H1 (cell line): ENCODE measurements around the gene UGT1A6. TPM values are rescaled to one million over a fixed set of nuclear protein-coding genes. Genes with fewer than 3 reads are reported as not detected.

Experiments used
- CTCF ChIA-PET: fragments of 300-600 bp; sonication (Branson Sonifier 250); formaldehyde crosslinking; loops from one replicate; lab custom pipeline; 2021; ENCODE audit not compliant: partially characterized antibody; lab: Charles Lee
- POLR2A ChIA-PET: fragments of 300-600 bp; sonication (Branson Sonifier 250); formaldehyde crosslinking; loops from one replicate; lab custom pipeline; 2021; ENCODE audit warnings: inconsistent platforms; ENCODE audit not compliant: partially characterized antibody; lab: Charles Lee
- DNase-seq, 2 experiments: peaks; one replicate each; pipeline versions ENCODE4 v3.0.0 to v3.0.0-alpha.2; 2010 to 2022; ENCODE audit warnings: low spot score in 2 of 2, low read depth in 1 of 2, mixed read lengths in 1 of 2
- FAIRE-seq: peaks from 2 replicates; lab custom pipeline; 2011; peaks lifted over from hg19 to GRCh38; lab: Jason Lieb, UNC
- H2AFZ ChIP-seq: 2 replicates; pipeline ENCODE4 v1.8.1; 2012; ENCODE audit warnings: low read length, inconsistent platforms
- H2AK5ac ChIP-seq: 2 replicates; pipeline ENCODE4 v1.6.1; 2013; ENCODE audit warnings: low read depth, low read length
- H2BK120ac ChIP-seq: replicated peaks from 2 replicates; pipeline ENCODE3; 2013; ENCODE audit warnings: low read depth, low read length, inconsistent platforms
- H2BK12ac ChIP-seq: 2 replicates; pipeline ENCODE4 v1.6.1; 2013; ENCODE audit warnings: low read depth, low read length
- H2BK15ac ChIP-seq: 2 replicates; pipeline ENCODE4 v1.6.1; 2013; ENCODE audit warnings: low read length
- H2BK20ac ChIP-seq: 2 replicates; pipeline ENCODE4 v1.6.1; 2013; ENCODE audit warnings: low read length
- H2BK5ac ChIP-seq: 2 replicates; pipeline ENCODE4 v1.6.1; 2013; ENCODE audit warnings: low read depth, low read length
- H3K14ac ChIP-seq: 2 replicates; pipeline ENCODE4 v1.6.1; 2013; ENCODE audit warnings: inconsistent platforms; ENCODE audit not compliant: insufficient read length
- H3K18ac ChIP-seq: 2 replicates; pipeline ENCODE4 v1.6.1; 2013; ENCODE audit warnings: low read length; ENCODE audit errors: extremely low read depth
- H3K23ac ChIP-seq: 2 replicates; pipeline ENCODE4 v1.6.1; 2013; ENCODE audit warnings: inconsistent platforms; ENCODE audit not compliant: insufficient read length
- H3K23me2 ChIP-seq: 2 replicates; pipeline ENCODE4 v1.6.1; 2013; ENCODE audit warnings: low read depth, low read length
- H3K27ac ChIP-seq: 2 replicates; pipeline ENCODE4 v1.6.1; 2011; ENCODE audit warnings: low read depth, low read length, inconsistent platforms
- H3K27me3 ChIP-seq, 4 experiments: replicated peaks in 1 of 4; 1 replicate in 1 of 4; 2 replicates in 3 of 4; pipeline versions ENCODE4 v1.6.1 to v1.8.1; 2011 to 2013; ENCODE audit warnings: low read length in 3 of 4, mild to moderate bottlenecking in 3 of 4, inconsistent platforms in 2 of 4, mixed read lengths in 2 of 4, moderate library complexity in 1 of 4; ENCODE audit not compliant: control insufficient read depth in 3 of 4, insufficient read depth in 3 of 4; ENCODE audit errors: extremely low read depth in 1 of 4
- H3K36me3 ChIP-seq, 4 experiments: 2 replicates each; pipeline versions ENCODE4 v1.6.1 to v1.8.1; 2011 to 2013; ENCODE audit warnings: mild to moderate bottlenecking in 4 of 4, low read length in 3 of 4, moderate library complexity in 2 of 4, control low read depth in 1 of 4, inconsistent platforms in 1 of 4; ENCODE audit not compliant: insufficient read depth in 4 of 4, control insufficient read depth in 2 of 4
- H3K4ac ChIP-seq: replicated peaks from 2 replicates; pipeline ENCODE3; 2013; ENCODE audit warnings: low read length, low read depth, mixed read lengths, inconsistent platforms; ENCODE audit not compliant: insufficient read length
- H3K4me1 ChIP-seq, 4 experiments: replicated peaks in 1 of 4; 1 replicate in 1 of 4; 2 replicates in 3 of 4; pipeline versions ENCODE4 v1.6.1 to v1.8.1; 2011 to 2013; ENCODE audit warnings: low read length in 3 of 4, inconsistent platforms in 2 of 4, mixed read lengths in 1 of 4; ENCODE audit not compliant: insufficient read depth in 4 of 4, control insufficient read depth in 3 of 4
- H3K4me2 ChIP-seq, 2 experiments: 2 replicates each; pipeline versions ENCODE4 v1.6.1 to v1.8.1; 2011 to 2013; ENCODE audit warnings: low read depth in 2 of 2, low read length in 2 of 2, control low read depth in 1 of 2, inconsistent platforms in 1 of 2, mild to moderate bottlenecking in 1 of 2; ENCODE audit not compliant: insufficient read depth in 1 of 2
- H3K4me3 ChIP-seq, 4 experiments: fragments of 200-600, 300-600 bp in 1 of 4; sonication (generic), shearing (Covaris generic), sonication (Bioruptor Twin) in 1 of 4; 2 replicates each; pipeline versions ENCODE4 v1.5.1 to v1.8.1; 2011 to 2016; ENCODE audit warnings: low read length in 4 of 4, low read depth in 3 of 4, control low read depth in 2 of 4, inconsistent platforms in 2 of 4, mild to moderate bottlenecking in 2 of 4, mixed read lengths in 1 of 4, moderate library complexity in 1 of 4; ENCODE audit not compliant: insufficient read depth in 2 of 4; ENCODE audit errors: extremely low read depth in 1 of 4
- H3K56ac ChIP-seq: replicated peaks from 2 replicates; pipeline ENCODE3; 2013; ENCODE audit warnings: low read depth, mild to moderate bottlenecking, mixed read lengths, low read length, inconsistent platforms; ENCODE audit not compliant: insufficient read length
- H3K79me1 ChIP-seq: 2 replicates; pipeline ENCODE4 v1.6.1; 2013; ENCODE audit warnings: low read depth, low read length, control low read depth
- H3K79me2 ChIP-seq, 2 experiments: 2 replicates each; pipeline versions ENCODE4 v1.6.1 to v1.8.1; 2012 to 2013; ENCODE audit warnings: low read length in 2 of 2, mild to moderate bottlenecking in 2 of 2, inconsistent platforms in 1 of 2; ENCODE audit not compliant: insufficient read depth in 2 of 2, control insufficient read depth in 1 of 2
- H3K9ac ChIP-seq, 4 experiments: replicated peaks in 1 of 4; 1 replicate in 1 of 4; 2 replicates in 3 of 4; pipeline versions ENCODE4 v1.6.1 to v1.8.1; 2011 to 2013; ENCODE audit warnings: low read depth in 3 of 4, low read length in 3 of 4, control low read depth in 2 of 4, mild to moderate bottlenecking in 2 of 4, moderate library complexity in 2 of 4, inconsistent platforms in 1 of 4; ENCODE audit errors: extremely low read depth in 1 of 4
- H3K9me3 ChIP-seq, 2 experiments: 2 replicates each; pipeline versions ENCODE4 v1.6.1 to v1.8.1; 2012 to 2013; ENCODE audit warnings: mild to moderate bottlenecking in 2 of 2, moderate library complexity in 2 of 2, control low read depth in 1 of 2, inconsistent platforms in 1 of 2, low read depth in 1 of 2, low read length in 1 of 2, mixed read lengths in 1 of 2; ENCODE audit not compliant: insufficient read depth in 2 of 2
- H4K20me1 ChIP-seq, 2 experiments: replicated peaks in 1 of 2; 2 replicates each; pipeline versions ENCODE3 to v1.8.1; 2011 to 2013; ENCODE audit warnings: inconsistent platforms in 2 of 2, low read length in 2 of 2, mild to moderate bottlenecking in 1 of 2; ENCODE audit not compliant: insufficient read depth in 2 of 2, control insufficient read depth in 1 of 2
- H4K5ac ChIP-seq: 2 replicates; pipeline ENCODE4 v1.6.1; 2013; ENCODE audit warnings: low read length, low read depth, mixed read lengths, inconsistent platforms; ENCODE audit not compliant: insufficient read length
- H4K8ac ChIP-seq: 2 replicates; pipeline ENCODE4 v1.8.0; 2013; ENCODE audit warnings: mild to moderate bottlenecking, moderate library complexity, low read length, inconsistent platforms; ENCODE audit not compliant: insufficient read depth; ENCODE audit errors: extremely low read depth
- H4K91ac ChIP-seq: replicated peaks from 2 replicates; pipeline ENCODE3; 2013; ENCODE audit warnings: low read length, mixed read lengths, inconsistent platforms; ENCODE audit not compliant: insufficient read length
- BRCA1 ChIP-seq: IDR thresholded peaks from 2 replicates; pipeline ENCODE4 v1.6.1; 2012; ENCODE audit warnings: low read depth, low read length, improper control_type of control experiment
- CTBP2 ChIP-seq: IDR thresholded peaks from 2 replicates; pipeline ENCODE4 v1.7.0; 2011; ENCODE audit warnings: borderline replicate concordance, mild to moderate bottlenecking, moderate library complexity, mixed read lengths, low read length; ENCODE audit not compliant: insufficient read depth, insufficient read length
- FOSL1 ChIP-seq: IDR thresholded peaks from 2 replicates; pipeline ENCODE4 v1.6.1; 2011; ENCODE audit warnings: mild to moderate bottlenecking, low read depth, low read length, moderate library complexity; ENCODE audit not compliant: insufficient read depth
- GABPA ChIP-seq: IDR thresholded peaks from 2 replicates; pipeline ENCODE4 v1.6.1; 2011; ENCODE audit warnings: mild to moderate bottlenecking, low read length, moderate library complexity, borderline replicate concordance; ENCODE audit not compliant: insufficient read depth
- GTF2F1 ChIP-seq: IDR thresholded peaks from 2 replicates; pipeline ENCODE4 v1.6.1; 2012; ENCODE audit warnings: low read depth, low read length, improper control_type of control experiment, borderline replicate concordance
- HDAC2 ChIP-seq, 2 experiments: fragments of 300-600 bp in 1 of 2; sonication (generic) in 1 of 2; IDR thresholded peaks; 2 replicates each; pipeline ENCODE4 v1.6.1; 2011 to 2012; ENCODE audit warnings: low read depth in 2 of 2, low read length in 2 of 2, mild to moderate bottlenecking in 2 of 2, moderate library complexity in 2 of 2, borderline replicate concordance in 1 of 2, inconsistent platforms in 1 of 2
- HDAC6 ChIP-seq: IDR thresholded peaks from one replicate; pipeline ENCODE4 v1.7.1; 2012; ENCODE audit warnings: low read depth, mild to moderate bottlenecking, inconsistent platforms, low read length, moderate library complexity
- NANOG ChIP-seq: IDR thresholded peaks from 2 replicates; pipeline ENCODE4 v1.6.1; 2011; ENCODE audit warnings: low read length, low read depth, mild to moderate bottlenecking, inconsistent platforms; ENCODE audit not compliant: insufficient read depth, poor library complexity, severe bottlenecking
- PHF8 ChIP-seq: fragments of 200-600 bp; sonication (generic); conservative IDR thresholded peaks from 2 replicates; pipeline ENCODE4 v1.7.1; 2012; ENCODE audit warnings: low read depth, mild to moderate bottlenecking, inconsistent platforms, low read length, moderate library complexity
- SIRT6 ChIP-seq: IDR thresholded peaks from one replicate; pipeline ENCODE4 v1.7.1; 2012; ENCODE audit warnings: low read length, inconsistent platforms
- ZNF274 ChIP-seq: IDR thresholded peaks from 2 replicates; pipeline ENCODE4 v1.7.0; 2012; ENCODE audit warnings: low read length, borderline replicate concordance; ENCODE audit errors: extremely low read depth
- WGBS, 2 experiments: shearing (Covaris generic) in 1 of 2; methylation state at CpG; one replicate each; pipeline versions ENCODE4 v1.1.6 to v1.1.7; 2013 to 2015; ENCODE audit warnings: low lambda C conversion rate in 2 of 2, mixed read lengths in 2 of 2, inconsistent platforms in 1 of 2, low coverage in 1 of 2, missing lambda C conversion rate in 1 of 2; ENCODE audit not compliant: insufficient replicate concordance in 2 of 2, insufficient coverage in 1 of 2, insufficient read length in 1 of 2; ENCODE audit errors: extremely low coverage in 1 of 2, missing lambda C conversion rate in 1 of 2; 5-methylcytosine and 5-hydroxymethylcytosine counted together
- polyA plus RNA-seq, 7 experiments: library from polyadenylated mRNA; depleted of rRNA in 3 of 7; stranded (reverse) in 5 of 7; unstranded in 2 of 7; fragments of >200 nt in 5 of 7; fragments of 200-250 nt in 2 of 7; gene quantifications; 1 replicate in 5 of 7; 2 replicates in 1 of 7; 4 replicates in 1 of 7; pipeline versions ENCODE4 v1.2.1 to v1.2.3, GENCODE V29; 2011 to 2013; ENCODE audit warnings: missing spikeins in 2 of 7, mixed read lengths in 2 of 7
- total RNA-seq: library from RNA; stranded (reverse); fragmentation: NEBNext Ultra II Directional; extraction: Animal tissue kit (Norgen Biotek cat#: 25700); gene quantifications from 2 replicates; pipeline ENCODE4 v1.2.1, GENCODE V29; 2021
- TF ChIP-seq, protein P1 (sequence below): IDR thresholded peaks from 2 replicates; pipeline ENCODE4 v1.6.1; 2012; ENCODE audit warnings: inconsistent platforms
- TF ChIP-seq, protein P2 (sequence below): IDR thresholded peaks from 2 replicates; pipeline ENCODE4 v1.6.1; 2012; ENCODE audit warnings: inconsistent platforms

Gene UGT1A6
- total and polyA plus RNA-seq, 2 of the 8 experiments (the other 6 are each of a cell fraction or from before 2014, with no cell fraction given) = not detected

- FAIRE-seq = no peak
- 91% methylated on average over 16 of the region's 16 CpGs; no CpG with 5 or more reads in 1 of the 2 experiments for WGBS, 2 experiments
These were observed 79.5 kb downstream of the UGT1A6 start for GRCh38 chr2:233772153-233772552.

More at GRCh38 chr2:233772153-233772552, 79.5 kb downstream of the UGT1A6 start:
- no peak overlapping the region for H3K4me3 ChIP-seq
- H2BK20ac ChIP-seq = no peak overlapping the region
- peaks cover 2% of the 10 kb centered on the region; the same call in 1 of the 2 replicates for H3K23me2 ChIP-seq
- H3K18ac ChIP-seq = no peak overlapping the region
- no peaks in the 10 kb centered on the region for H3K27me3 ChIP-seq
- no peak overlapping the region for H4K8ac ChIP-seq
- peaks cover 7 to 15% of the 10 kb centered on the region in 2 experiments; a peak in 3 of 4 replicates for H3K9me3 ChIP-seq
- no peak overlapping the region for H3K23ac ChIP-seq
- H3K14ac ChIP-seq = no peak overlapping the region
- H3K36me3 ChIP-seq = no peaks in the 10 kb centered on the region
- H3K9ac ChIP-seq = no peak overlapping the region
- no peak overlapping the region for H2AK5ac ChIP-seq
- no peak overlapping the region for H2BK5ac ChIP-seq
- no peaks in the 10 kb centered on the region for H3K79me1 ChIP-seq
- H2BK120ac ChIP-seq = no peak overlapping the region
- no peak overlapping the region for H3K27ac ChIP-seq
- no peak overlapping the region for H2BK12ac ChIP-seq
- no peak overlapping the region for H3K56ac ChIP-seq
- H4K20me1 ChIP-seq = no peaks in the 10 kb centered on the region
- no peak overlapping the region for H3K4ac ChIP-seq
- no peak for DNase-seq
- no peaks in the 10 kb centered on the region for H3K79me2 ChIP-seq
- H2BK15ac ChIP-seq = no peak overlapping the region
- H3K4me1 ChIP-seq = no peaks in the 10 kb centered on the region; a peak in 1 of 7 replicates
- H3K4me2 ChIP-seq = no peak overlapping the region
- no peak overlapping the region for H4K5ac ChIP-seq
- CTCF ChIA-PET = no interaction called here
- POLR2A ChIA-PET = no interaction called here
- no peak overlapping the region for H2AFZ ChIP-seq
- TF ChIP-seq NANOG = no peak
- TF ChIP-seq HDAC2 (IDR thresholded peaks at IDR 0.05; ENCODE audit: borderline replicate concordance in 1 of 2, low read depth in 2 of 2, low read length in 2 of 2) = no peak
- TF ChIP-seq, protein P1, sequence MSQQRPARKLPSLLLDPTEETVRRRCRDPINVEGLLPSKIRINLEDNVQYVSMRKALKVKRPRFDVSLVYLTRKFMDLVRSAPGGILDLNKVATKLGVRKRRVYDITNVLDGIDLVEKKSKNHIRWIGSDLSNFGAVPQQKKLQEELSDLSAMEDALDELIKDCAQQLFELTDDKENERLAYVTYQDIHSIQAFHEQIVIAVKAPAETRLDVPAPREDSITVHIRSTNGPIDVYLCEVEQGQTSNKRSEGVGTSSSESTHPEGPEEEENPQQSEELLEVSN = no peak
- TF ChIP-seq, protein P2, sequence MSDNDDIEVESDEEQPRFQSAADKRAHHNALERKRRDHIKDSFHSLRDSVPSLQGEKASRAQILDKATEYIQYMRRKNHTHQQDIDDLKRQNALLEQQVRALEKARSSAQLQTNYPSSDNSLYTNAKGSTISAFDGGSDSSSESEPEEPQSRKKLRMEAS = no peak
- TF ChIP-seq FOSL1 = no peak
- TF ChIP-seq GTF2F1 = no peak
- TF ChIP-seq CTBP2 = no peak
- TF ChIP-seq BRCA1 = no peak
- no peak for TF ChIP-seq HDAC6
- no peak for TF ChIP-seq SIRT6
- TF ChIP-seq GABPA = no peak
- TF ChIP-seq ZNF274 = no peak
- no peak for TF ChIP-seq PHF8
- H4K91ac ChIP-seq = no peak overlapping the region
